ENCODE results near the gene DNAI7. TPM values are rescaled to one million over a fixed set of nuclear protein-coding genes. Genes with fewer than 3 reads are reported as not detected.

The DNAI7 gene
- total RNA-seq, 1 experiment from 2014 or later = 0.52 TPM

GRCh38 chr12:25119020-25119419 is 75.9 kb downstream of the DNAI7 start:
- intact Hi-C loops (cut with micrococcal nuclease) = no loop called here
- POLR2A ChIA-PET = no interaction called here

GRCh38 chr12:25115677-25116076 is 79.3 kb downstream of the DNAI7 start:
- Histone ChIP-seq H2AFZ (ENCODE audit: low read depth, low read length, poor library complexity, severe bottlenecking) (no peak overlapping the region), H3K9ac (ENCODE audit: low read length) (no peak overlapping the region), H3K27ac (ENCODE audit: low read depth, low read length) (no peak overlapping the region), H3K9me2 (ENCODE audit: insufficient read depth) (no peaks in the 10 kb centered on the region), H3K27me3 (ENCODE audit: insufficient read depth, low read length) (no peaks in the 10 kb centered on the region), H3K79me2 (ENCODE audit: insufficient read depth, low read length) (no peaks in the 10 kb centered on the region), H3K4me3 (replicated peaks in 1 of 2; ENCODE audit: low read depth in 1 of 2, low read length in 2 of 2) (no peak overlapping the region), H4K20me1 (ENCODE audit: insufficient read depth) (no peaks in the 10 kb centered on the region), H3K9me3 (ENCODE audit: control insufficient read depth in 1 of 2, insufficient read depth in 1 of 2, low read depth in 1 of 2, low read length in 2 of 2) (no peaks in the 10 kb centered on the region), H3K36me3 (ENCODE audit: control insufficient read depth in 1 of 2, insufficient read depth in 2 of 2, low read length in 2 of 2) (no peaks in the 10 kb centered on the region), H3K4me1 (ENCODE audit: control insufficient read depth in 1 of 2, insufficient read depth in 2 of 2, low read length in 2 of 2) (no peaks in the 10 kb centered on the region), H3K4me2 (ENCODE audit: low read length) (no peak overlapping the region)
- ChIA-PET CTCF (no interaction called here), RAD21 (ENCODE audit: low non-redundant PET in 1 of 2, low total read pairs in 2 of 2, uncharacterized antibody in 2 of 2, unreplicated experiment in 2 of 2) (no interaction called here), POLR2A (no interaction called here)
- TF ChIP-seq FOSL1 (IDR thresholded peaks at IDR 0.05; ENCODE audit: low read depth) (no peak), CBX3 (IDR thresholded peaks at IDR 0.05; ENCODE audit: low read depth) (no peak), ZNF274 (IDR thresholded peaks at IDR 0.05; ENCODE audit: low read depth, low read length) (no peak), SRF (IDR thresholded peaks at IDR 0.05; ENCODE audit: low read depth) (no peak), SIN3A (IDR thresholded peaks at IDR 0.05; ENCODE audit: low read depth) (no peak)
- ATAC-seq (no peak), DNase-seq (ENCODE audit: low read depth, low spot score) (no peak)
- no TSS peak for BruUV-seq (replicated peaks)
- intact Hi-C loops (cut with micrococcal nuclease) = no loop called here

More at GRCh38 chr12:25119020-25119419, 75.9 kb downstream of the DNAI7 start:
- no peaks in the 10 kb centered on the region for H3K27me3 ChIP-seq (ENCODE audit: insufficient read depth, low read length)
- H3K9me3 ChIP-seq (ENCODE audit: control insufficient read depth in 1 of 2, insufficient read depth in 1 of 2, low read depth in 1 of 2, low read length in 2 of 2) = no peaks in the 10 kb centered on the region
- BruUV-seq (replicated peaks) = no TSS peak
- H3K9ac ChIP-seq (ENCODE audit: low read length) = no peak overlapping the region
- DNase-seq (ENCODE audit: low read depth, low spot score) (no peak), ATAC-seq (no peak)
- no peak overlapping the region for H3K4me2 ChIP-seq (ENCODE audit: low read length)
- CTCF ChIA-PET = interaction anchor here (2.8 kb wide), 1 partner anchor 128 kb away, joined by 11 read pairs; no protein-coding TSS in a partner anchor
- no peak for TF ChIP-seq RAD21 (IDR thresholded peaks at IDR 0.05; ENCODE audit: low read depth)
- TF ChIP-seq CTCF (IDR thresholded peaks at IDR 0.05 in 2 of 3, conservative IDR thresholded peaks at IDR 0.05 in 1 of 3; ENCODE audit: borderline replicate concordance in 1 of 3, insufficient read depth in 1 of 3, low read depth in 2 of 3, low read length in 2 of 3) = 0 out of 6 replicates have a peak, but pooled peaks of 2 of the 3 experiments have one; percentile 10 to 17
- H3K36me3 ChIP-seq (ENCODE audit: control insufficient read depth in 1 of 2, insufficient read depth in 2 of 2, low read length in 2 of 2) = no peaks in the 10 kb centered on the region
- no peaks in the 10 kb centered on the region for H3K79me2 ChIP-seq (ENCODE audit: insufficient read depth, low read length)
- no peak overlapping the region for H2AFZ ChIP-seq (ENCODE audit: low read depth, low read length, poor library complexity, severe bottlenecking)
- no peaks in the 10 kb centered on the region for H4K20me1 ChIP-seq (ENCODE audit: insufficient read depth)
- H3K4me1 ChIP-seq (ENCODE audit: control insufficient read depth in 1 of 2, insufficient read depth in 2 of 2, low read length in 2 of 2) = no peaks in the 10 kb centered on the region
- H3K27ac ChIP-seq (ENCODE audit: low read depth, low read length) = no peak overlapping the region
- H3K9me2 ChIP-seq (ENCODE audit: insufficient read depth) = no peaks in the 10 kb centered on the region
- H3K4me3 ChIP-seq (replicated peaks in 1 of 2; ENCODE audit: low read depth in 1 of 2, low read length in 2 of 2) = no peak overlapping the region
- RAD21 ChIA-PET (ENCODE audit: low non-redundant PET in 1 of 2, low total read pairs in 2 of 2, uncharacterized antibody in 2 of 2, unreplicated experiment in 2 of 2) = no interaction called here

Data from HCT116 (cell line).